ENCODE results near the gene TULP3. TPM values are rescaled to one million over a fixed set of nuclear protein-coding genes. Genes with fewer than 3 reads are reported as not detected.

TULP3 gene
- total and polyA plus RNA-seq, 2 of the 8 experiments (the other 6 are each of a cell fraction or from before 2014, with no cell fraction given) = 18.4 to 21.2 TPM

DNA sequence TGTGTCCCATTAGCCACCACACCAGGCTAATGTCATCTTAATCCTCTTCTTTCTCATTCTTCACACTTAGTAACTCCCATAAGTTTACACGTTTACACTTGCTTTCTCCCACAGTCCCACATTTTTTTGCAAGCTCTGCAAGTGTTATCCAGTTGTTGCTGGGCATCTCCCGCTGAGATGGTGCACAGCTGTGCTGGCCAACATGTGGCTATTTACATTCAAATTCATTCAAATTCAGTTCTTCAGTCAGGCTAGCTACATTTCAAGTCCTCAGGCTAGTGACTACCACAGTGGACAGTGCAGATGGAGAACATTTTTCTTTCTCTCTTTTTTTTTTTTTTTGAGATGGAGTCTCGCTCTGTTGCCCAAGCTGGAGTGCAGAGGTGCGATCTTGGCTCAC lies 58.7 kb downstream of the TULP3 start (continued):
- TF ChIP-seq, protein P1, sequence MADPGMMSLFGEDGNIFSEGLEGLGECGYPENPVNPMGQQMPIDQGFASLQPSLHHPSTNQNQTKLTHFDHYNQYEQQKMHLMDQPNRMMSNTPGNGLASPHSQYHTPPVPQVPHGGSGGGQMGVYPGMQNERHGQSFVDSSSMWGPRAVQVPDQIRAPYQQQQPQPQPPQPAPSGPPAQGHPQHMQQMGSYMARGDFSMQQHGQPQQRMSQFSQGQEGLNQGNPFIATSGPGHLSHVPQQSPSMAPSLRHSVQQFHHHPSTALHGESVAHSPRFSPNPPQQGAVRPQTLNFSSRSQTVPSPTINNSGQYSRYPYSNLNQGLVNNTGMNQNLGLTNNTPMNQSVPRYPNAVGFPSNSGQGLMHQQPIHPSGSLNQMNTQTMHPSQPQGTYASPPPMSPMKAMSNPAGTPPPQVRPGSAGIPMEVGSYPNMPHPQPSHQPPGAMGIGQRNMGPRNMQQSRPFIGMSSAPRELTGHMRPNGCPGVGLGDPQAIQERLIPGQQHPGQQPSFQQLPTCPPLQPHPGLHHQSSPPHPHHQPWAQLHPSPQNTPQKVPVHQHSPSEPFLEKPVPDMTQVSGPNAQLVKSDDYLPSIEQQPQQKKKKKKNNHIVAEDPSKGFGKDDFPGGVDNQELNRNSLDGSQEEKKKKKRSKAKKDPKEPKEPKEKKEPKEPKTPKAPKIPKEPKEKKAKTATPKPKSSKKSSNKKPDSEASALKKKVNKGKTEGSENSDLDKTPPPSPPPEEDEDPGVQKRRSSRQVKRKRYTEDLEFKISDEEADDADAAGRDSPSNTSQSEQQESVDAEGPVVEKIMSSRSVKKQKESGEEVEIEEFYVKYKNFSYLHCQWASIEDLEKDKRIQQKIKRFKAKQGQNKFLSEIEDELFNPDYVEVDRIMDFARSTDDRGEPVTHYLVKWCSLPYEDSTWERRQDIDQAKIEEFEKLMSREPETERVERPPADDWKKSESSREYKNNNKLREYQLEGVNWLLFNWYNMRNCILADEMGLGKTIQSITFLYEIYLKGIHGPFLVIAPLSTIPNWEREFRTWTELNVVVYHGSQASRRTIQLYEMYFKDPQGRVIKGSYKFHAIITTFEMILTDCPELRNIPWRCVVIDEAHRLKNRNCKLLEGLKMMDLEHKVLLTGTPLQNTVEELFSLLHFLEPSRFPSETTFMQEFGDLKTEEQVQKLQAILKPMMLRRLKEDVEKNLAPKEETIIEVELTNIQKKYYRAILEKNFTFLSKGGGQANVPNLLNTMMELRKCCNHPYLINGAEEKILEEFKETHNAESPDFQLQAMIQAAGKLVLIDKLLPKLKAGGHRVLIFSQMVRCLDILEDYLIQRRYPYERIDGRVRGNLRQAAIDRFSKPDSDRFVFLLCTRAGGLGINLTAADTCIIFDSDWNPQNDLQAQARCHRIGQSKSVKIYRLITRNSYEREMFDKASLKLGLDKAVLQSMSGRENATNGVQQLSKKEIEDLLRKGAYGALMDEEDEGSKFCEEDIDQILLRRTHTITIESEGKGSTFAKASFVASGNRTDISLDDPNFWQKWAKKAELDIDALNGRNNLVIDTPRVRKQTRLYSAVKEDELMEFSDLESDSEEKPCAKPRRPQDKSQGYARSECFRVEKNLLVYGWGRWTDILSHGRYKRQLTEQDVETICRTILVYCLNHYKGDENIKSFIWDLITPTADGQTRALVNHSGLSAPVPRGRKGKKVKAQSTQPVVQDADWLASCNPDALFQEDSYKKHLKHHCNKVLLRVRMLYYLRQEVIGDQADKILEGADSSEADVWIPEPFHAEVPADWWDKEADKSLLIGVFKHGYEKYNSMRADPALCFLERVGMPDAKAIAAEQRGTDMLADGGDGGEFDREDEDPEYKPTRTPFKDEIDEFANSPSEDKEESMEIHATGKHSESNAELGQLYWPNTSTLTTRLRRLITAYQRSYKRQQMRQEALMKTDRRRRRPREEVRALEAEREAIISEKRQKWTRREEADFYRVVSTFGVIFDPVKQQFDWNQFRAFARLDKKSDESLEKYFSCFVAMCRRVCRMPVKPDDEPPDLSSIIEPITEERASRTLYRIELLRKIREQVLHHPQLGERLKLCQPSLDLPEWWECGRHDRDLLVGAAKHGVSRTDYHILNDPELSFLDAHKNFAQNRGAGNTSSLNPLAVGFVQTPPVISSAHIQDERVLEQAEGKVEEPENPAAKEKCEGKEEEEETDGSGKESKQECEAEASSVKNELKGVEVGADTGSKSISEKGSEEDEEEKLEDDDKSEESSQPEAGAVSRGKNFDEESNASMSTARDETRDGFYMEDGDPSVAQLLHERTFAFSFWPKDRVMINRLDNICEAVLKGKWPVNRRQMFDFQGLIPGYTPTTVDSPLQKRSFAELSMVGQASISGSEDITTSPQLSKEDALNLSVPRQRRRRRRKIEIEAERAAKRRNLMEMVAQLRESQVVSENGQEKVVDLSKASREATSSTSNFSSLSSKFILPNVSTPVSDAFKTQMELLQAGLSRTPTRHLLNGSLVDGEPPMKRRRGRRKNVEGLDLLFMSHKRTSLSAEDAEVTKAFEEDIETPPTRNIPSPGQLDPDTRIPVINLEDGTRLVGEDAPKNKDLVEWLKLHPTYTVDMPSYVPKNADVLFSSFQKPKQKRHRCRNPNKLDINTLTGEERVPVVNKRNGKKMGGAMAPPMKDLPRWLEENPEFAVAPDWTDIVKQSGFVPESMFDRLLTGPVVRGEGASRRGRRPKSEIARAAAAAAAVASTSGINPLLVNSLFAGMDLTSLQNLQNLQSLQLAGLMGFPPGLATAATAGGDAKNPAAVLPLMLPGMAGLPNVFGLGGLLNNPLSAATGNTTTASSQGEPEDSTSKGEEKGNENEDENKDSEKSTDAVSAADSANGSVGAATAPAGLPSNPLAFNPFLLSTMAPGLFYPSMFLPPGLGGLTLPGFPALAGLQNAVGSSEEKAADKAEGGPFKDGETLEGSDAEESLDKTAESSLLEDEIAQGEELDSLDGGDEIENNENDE (IDR thresholded peaks at IDR 0.05; ENCODE audit: insufficient replicate concordance, low read length) = no peak
- no peak for TF ChIP-seq POU5F1 (IDR thresholded peaks at IDR 0.05; ENCODE audit: low read depth, low read length)
- TF ChIP-seq CEBPB (IDR thresholded peaks at IDR 0.05; ENCODE audit: low read depth, low read length) = no peak
- TF ChIP-seq, protein P2, sequence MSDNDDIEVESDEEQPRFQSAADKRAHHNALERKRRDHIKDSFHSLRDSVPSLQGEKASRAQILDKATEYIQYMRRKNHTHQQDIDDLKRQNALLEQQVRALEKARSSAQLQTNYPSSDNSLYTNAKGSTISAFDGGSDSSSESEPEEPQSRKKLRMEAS (IDR thresholded peaks at IDR 0.05) = no peak
- TF ChIP-seq BCL11A (IDR thresholded peaks at IDR 0.05; ENCODE audit: low read depth in 2 of 2, low read length in 2 of 2) = no peak
- TF ChIP-seq, protein P3, sequence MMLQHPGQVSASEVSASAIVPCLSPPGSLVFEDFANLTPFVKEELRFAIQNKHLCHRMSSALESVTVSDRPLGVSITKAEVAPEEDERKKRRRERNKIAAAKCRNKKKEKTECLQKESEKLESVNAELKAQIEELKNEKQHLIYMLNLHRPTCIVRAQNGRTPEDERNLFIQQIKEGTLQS (IDR thresholded peaks at IDR 0.05; ENCODE audit: insufficient read depth, low read depth, low read length) = no peak
- TF ChIP-seq HDAC6 (IDR thresholded peaks at IDR 0.05; ENCODE audit: low read depth, low read length) = no peak
- TF ChIP-seq GTF2F1 (IDR thresholded peaks at IDR 0.05; ENCODE audit: borderline replicate concordance, low read depth, low read length) = no peak
- no peak for TF ChIP-seq JUND (IDR thresholded peaks at IDR 0.05; ENCODE audit: low read length)
- TF ChIP-seq NRF1 (IDR thresholded peaks at IDR 0.05; ENCODE audit: low read depth, low read length) = no peak
- TF ChIP-seq RAD21 (IDR thresholded peaks at IDR 0.05 in 1 of 2, conservative IDR thresholded peaks at IDR 0.05 in 1 of 2; ENCODE audit: low read depth in 2 of 2, low read length in 2 of 2) = no peak
